Measurements from ENCODE around the gene SORT1.

DNA sequence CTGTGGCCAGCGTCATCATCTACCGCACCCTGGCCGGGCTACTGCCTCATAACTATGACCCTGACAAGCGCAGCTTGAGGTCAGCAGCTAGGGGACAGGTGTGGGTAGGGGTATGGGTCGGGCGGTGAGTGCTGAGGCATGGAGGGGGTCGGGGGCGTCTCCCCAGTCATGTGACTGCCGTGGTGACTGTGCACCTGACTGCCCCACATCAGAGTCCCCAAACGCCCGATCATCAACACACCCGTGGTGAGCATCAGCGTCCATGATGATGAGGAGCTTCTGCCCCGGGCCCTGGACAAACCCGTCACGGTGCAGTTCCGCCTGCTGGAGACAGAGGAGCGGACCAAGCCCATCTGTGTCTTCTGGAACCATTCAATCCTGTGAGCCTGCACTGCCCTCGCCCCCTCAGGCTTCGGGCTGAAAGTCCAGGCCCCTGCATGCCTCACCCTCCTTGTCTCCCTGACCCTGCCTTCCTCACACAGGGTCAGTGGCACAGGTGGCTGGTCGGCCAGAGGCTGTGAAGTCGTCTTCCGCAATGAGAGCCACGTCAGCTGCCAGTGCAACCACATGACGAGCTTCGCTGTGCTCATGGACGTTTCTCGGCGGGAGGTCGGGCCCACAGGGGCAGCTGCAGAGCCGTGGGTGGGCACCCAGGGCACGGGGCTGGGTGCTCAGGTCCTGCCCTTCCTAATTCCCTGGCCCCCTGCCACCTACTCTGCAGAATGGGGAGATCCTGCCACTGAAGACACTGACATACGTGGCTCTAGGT lies 128.3 kb downstream of the SORT1 start:
- no peak for TF ChIP-seq CTCF (conservative IDR thresholded peaks at IDR 0.05; ENCODE audit: low read depth, low read length)
- no peak for TF ChIP-seq POLR2A (IDR thresholded peaks at IDR 0.05; ENCODE audit: low read depth, low read length)
